ENCODE data around the gene WDR20. TPM values are rescaled to one million over a fixed set of nuclear protein-coding genes. Genes with fewer than 3 reads are reported as not detected.

The WDR20 gene
- total RNA-seq, 1 donor from 2014 or later, result 42.3 TPM

- H3K9me3 Mint-ChIP-seq, result no peaks in the 10 kb centered on the region
- no peak for TF ChIP-seq CTCF (IDR thresholded peaks at IDR 0.05)
- H3K27ac Mint-ChIP-seq, result no peak overlapping the region
- peaks cover 34% of the 10 kb centered on the region for H3K4me1 Mint-ChIP-seq
- ATAC-seq (ENCODE audit: low read depth), result no peak
- no peak for DNase-seq
- ChIA-PET CTCF (no interaction called here), POLR2A (no interaction called here)
- peaks cover 35% of the 10 kb centered on the region for H3K36me3 Mint-ChIP-seq (ENCODE audit: low read depth)
- no peaks in the 10 kb centered on the region for H3K27me3 Mint-ChIP-seq
- intact Hi-C loops (cut with micrococcal nuclease), result no loop called here
- no peak overlapping the region for H3K4me3 Mint-ChIP-seq
These were observed 15.3 kb downstream of the WDR20 start for GRCh38 chr14:102154821-102155549.

GRCh38 chr14:102157346-102157745 is 17.6 kb downstream of the WDR20 start:
- intact Hi-C loops (cut with micrococcal nuclease), result no loop called here
- peaks cover 25% of the 10 kb centered on the region for H3K36me3 Mint-ChIP-seq (ENCODE audit: low read depth)
- H3K4me1 Mint-ChIP-seq, result peaks cover 35% of the 10 kb centered on the region
- H3K27ac Mint-ChIP-seq, result no peak overlapping the region
- ChIA-PET POLR2A (no interaction called here), CTCF (no interaction called here)
- DNase-seq, result no peak
- no peaks in the 10 kb centered on the region for H3K27me3 Mint-ChIP-seq
- no peak for ATAC-seq (ENCODE audit: low read depth)
- no peaks in the 10 kb centered on the region for H3K9me3 Mint-ChIP-seq
- no peak for TF ChIP-seq CTCF (IDR thresholded peaks at IDR 0.05)
- no peak overlapping the region for H3K4me3 Mint-ChIP-seq

GRCh38 chr14:102158797-102159196 is 19.1 kb downstream of the WDR20 start:
- POLR2A ChIA-PET, result no interaction called here
- no peaks in the 10 kb centered on the region for H3K27me3 Mint-ChIP-seq
- no peak for TF ChIP-seq CTCF (IDR thresholded peaks at IDR 0.05)
- DNase-seq (no peak), ATAC-seq (ENCODE audit: low read depth) (no peak)
- CTCF ChIA-PET, result interaction anchor here (0.7 kb wide), 1 partner anchor 1360 kb away, joined by 4 read pairs; no protein-coding TSS in a partner anchor
- H3K4me3 Mint-ChIP-seq, result no peak overlapping the region
- intact Hi-C loops (cut with micrococcal nuclease), result no loop called here
- no peaks in the 10 kb centered on the region for H3K9me3 Mint-ChIP-seq
- H3K4me1 Mint-ChIP-seq, result peaks cover 34% of the 10 kb centered on the region
- H3K36me3 Mint-ChIP-seq (ENCODE audit: low read depth), result peaks cover 23% of the 10 kb centered on the region
- H3K27ac Mint-ChIP-seq, result peak overlapping the region; percentile 1

GRCh38 chr14:102159841-102160240 is 20.1 kb downstream of the WDR20 start:
- Mint-ChIP-seq H3K27me3 (no peaks in the 10 kb centered on the region), H3K4me1 (peaks cover 40% of the 10 kb centered on the region), H3K4me3 (no peak overlapping the region), H3K36me3 (ENCODE audit: low read depth) (peaks cover 28% of the 10 kb centered on the region), H3K27ac (peak overlapping the region; percentile 61), H3K9me3 (no peaks in the 10 kb centered on the region)
- POLR2A ChIA-PET, result no interaction called here
- CTCF ChIA-PET, result no interaction called here
- no peak for TF ChIP-seq CTCF (IDR thresholded peaks at IDR 0.05)
- DNase-seq (no peak), ATAC-seq (ENCODE audit: low read depth) (no peak)
- intact Hi-C loops (cut with micrococcal nuclease), result no loop called here

- POLR2A ChIA-PET, result no interaction called here
- H3K27ac Mint-ChIP-seq, result no peak overlapping the region
These were observed 22.8 kb downstream of the WDR20 start for GRCh38 chr14:102162487-102162886.

More at GRCh38 chr14:102162487-102162886, 22.8 kb downstream of the WDR20 start:
- Mint-ChIP-seq H3K4me3 (no peak overlapping the region), H3K9me3 (no peaks in the 10 kb centered on the region), H3K27me3 (no peaks in the 10 kb centered on the region), H3K4me1 (peaks cover 43% of the 10 kb centered on the region), H3K36me3 (ENCODE audit: low read depth) (peaks cover 42% of the 10 kb centered on the region)
- DNase-seq (no peak), ATAC-seq (ENCODE audit: low read depth) (no peak)
- CTCF ChIA-PET, result no interaction called here
- intact Hi-C loops (cut with micrococcal nuclease), result no loop called here
- TF ChIP-seq CTCF (IDR thresholded peaks at IDR 0.05), result no peak
